GM21619 (cell line): Measurements from ENCODE around the gene ENTPD2.
"Not testable (repeated sequence)": the region's sequence is repeated elsewhere in the genome, so short reads cannot be mapped to it uniquely, and the experiment has no call there.

Experiments used
- ATAC-seq: cut with Tn5 transposase; IDR thresholded peaks from one replicate; pipeline ENCODE4 v1.9.1; 2021; ENCODE audit not compliant: unreplicated experiment

ENTPD2 gene

GRCh38 chr9:137006116-137007003 lies 47.5 kb downstream of the ENTPD2 start:
- no peak for ATAC-seq

GRCh38 chr9:137004285-137004684 lies 49.6 kb downstream of the ENTPD2 start:
- not testable (repeated sequence) for ATAC-seq

- ATAC-seq = no peak
Measured at GRCh38 chr9:137002646-137003041, 51.2 kb downstream of the ENTPD2 start.

GRCh38 chr9:137001857-137002645 lies 51.8 kb downstream of the ENTPD2 start:
- no peak for ATAC-seq

- ATAC-seq = peak; percentile 77
Measured at GRCh38 chr9:137000177-137000930, 53.5 kb downstream of the ENTPD2 start.
